Activated gamma-delta T cell treated with Interleukin-2 at 50 U/mL for 16 hours (primary cell): ENCODE results near the gene CADM2.
"Not testable (repeated sequence)": the region's sequence is repeated elsewhere in the genome, so short reads cannot be mapped to it uniquely, and the experiment has no call there.

Experiments
- DNase-seq: peaks from one replicate; pipeline ENCODE4 v3.0.0-alpha.2; 2020

The CADM2 gene

DNA sequence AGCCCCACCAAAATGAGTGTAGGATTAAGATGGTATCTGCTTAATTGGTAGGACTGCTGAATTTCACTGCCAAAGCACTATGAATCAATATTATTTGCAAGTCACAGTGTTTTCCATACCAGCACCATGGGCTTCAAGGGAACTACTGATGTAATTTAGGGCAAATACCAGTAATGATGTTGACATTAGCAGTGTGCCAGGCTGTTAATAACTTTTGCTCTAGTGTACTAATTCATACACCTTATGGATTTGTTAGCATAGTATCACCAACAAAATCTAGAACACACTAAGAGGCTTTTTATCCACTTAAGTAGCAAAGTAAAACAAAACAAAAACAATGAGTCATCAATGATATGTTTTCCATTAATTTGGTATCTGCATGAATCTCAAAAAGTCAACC, 888.2 kb downstream of the CADM2 start:
- no peak for DNase-seq

DNA sequence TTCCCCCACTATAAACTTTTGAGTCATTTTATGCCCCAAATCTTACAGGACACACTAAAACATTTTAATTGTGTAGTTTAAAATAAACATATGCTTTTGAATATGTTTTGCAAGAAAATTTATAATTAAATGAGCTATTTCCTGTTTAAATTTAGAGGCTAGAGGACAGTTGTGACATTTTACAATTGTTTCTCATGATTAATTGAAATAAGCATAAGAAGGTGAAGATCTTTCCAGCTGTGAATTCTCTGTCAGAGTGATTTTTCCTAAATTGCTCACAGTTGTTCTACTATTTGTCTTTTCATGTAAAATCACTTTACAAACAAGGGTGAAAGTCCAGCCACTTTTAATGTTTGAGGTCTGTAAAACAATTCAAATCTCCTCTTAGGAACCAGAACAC, 892.3 kb downstream of the CADM2 start:
- no peak for DNase-seq

DNA sequence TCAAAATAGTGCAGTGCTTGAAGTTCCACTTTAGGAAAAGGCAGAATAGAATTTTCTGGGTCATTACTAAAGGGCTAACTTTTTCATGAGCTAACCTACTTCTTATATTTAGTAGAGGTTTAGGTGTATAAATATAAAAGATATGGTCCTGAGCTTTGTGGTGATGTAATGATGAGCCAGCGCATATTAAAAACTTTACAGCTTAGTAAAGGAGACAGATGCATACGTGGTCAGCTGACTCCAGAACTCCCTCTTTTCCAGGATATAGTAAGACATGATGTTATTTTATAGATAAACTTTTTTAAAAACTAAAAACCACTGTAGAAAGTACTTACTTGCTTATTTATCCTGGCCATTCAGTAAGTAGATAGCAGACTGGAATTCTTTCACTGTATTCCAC, 895.0 kb downstream of the CADM2 start:
- DNase-seq: no peak

DNA sequence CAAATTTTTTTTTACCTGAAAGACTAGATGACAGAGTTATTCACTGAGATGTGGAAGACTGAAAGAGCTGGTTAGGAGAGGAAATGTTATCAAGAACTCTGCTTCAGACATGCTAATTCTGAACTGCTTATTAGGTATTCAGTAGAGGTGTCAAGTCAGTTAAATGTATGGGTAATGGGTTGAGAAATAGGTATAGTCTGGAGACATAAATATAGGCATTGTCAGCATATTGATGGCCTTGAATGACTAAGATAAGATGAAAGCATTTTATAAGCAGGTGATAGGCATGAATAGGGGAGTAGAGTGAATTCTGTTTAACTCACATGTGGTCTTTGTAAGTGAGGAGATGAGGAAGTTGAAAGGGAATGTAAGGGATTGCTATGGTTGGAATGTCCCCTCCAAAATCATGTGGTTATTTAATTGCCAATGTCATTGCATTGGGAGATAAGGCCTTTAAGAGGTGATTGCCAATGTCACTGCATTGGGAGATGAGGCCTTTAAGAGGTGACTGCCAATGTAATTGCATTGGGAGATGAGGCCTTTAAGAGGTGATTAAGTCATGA, 904.2 kb downstream of the CADM2 start:
- DNase-seq: no peak

DNA sequence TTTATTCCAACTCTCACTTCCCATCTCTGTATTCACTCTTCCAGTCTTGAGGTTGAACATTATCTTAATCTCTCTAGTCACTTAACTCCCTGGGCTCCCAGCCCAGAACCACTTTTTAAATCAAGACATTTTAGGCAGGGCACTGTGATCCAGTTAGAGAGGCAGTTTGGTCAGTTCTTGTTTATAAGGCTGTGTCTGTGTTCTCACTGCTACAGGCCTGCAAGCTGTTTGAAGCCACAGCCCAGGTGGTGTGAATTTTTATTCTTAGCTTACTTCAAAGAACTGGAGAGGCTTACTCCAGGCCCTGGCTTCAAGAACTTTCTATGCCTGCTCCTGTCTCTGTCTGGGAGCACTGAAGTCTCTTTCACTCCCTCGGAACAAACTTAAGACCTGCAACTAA, 906.1 kb downstream of the CADM2 start:
- no peak for DNase-seq

DNA sequence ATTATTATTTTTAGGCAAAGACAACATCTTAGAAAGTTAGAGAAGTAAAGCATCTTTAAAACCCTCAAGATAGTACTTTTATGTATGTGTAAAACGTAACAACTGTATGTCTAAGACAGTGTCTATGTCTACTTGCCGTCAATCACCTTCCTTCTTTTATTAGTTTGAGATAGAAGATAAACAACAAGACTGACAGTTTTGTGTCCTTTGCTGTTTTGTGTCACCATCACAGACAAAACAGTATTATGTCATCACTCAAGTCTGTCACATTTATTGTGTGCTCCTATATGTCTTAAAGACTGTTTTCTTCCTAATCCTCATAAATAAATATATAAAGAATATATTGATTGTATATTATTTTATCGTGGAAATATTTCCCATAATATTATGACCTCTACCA, 908.3 kb downstream of the CADM2 start:
- DNase-seq: no peak

DNA sequence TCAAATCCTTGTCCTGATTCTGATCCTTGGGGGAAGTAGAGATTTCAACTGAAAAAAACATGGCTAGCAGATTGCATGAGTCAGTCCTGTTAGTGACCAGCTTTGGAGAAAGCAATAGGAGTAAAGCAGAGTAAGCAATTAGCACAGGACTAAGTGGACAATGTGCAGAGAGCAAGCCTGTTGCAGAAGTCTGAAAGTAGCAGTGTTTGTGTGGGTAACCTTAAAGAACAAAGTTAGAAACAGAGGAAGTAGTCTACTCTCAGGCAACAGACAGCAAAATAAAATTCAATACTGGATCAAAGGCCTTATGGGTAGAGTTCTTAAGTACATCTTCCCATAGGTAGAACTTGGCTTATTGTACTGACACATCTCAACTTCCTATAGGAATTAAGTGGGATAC, 916.8 kb downstream of the CADM2 start:
- no peak for DNase-seq

DNA sequence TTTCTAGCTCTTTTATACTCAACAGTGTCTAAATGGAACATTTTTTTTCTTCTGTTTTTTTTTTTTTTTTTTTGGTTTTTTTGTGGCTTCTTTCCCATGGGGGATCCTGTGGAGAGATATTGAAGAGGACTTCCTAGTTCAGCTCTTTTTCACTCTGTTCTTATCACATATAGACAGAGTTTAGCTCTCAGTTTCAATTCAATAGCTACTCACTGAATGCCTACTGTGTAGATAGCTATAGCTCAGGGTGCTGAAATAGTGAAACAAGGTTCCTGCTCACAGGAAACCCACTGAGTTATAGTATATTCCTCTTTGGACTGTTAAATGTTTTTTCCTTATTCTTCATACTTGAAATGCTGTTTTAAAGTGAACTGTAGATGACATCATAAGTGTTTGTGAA, 918.8 kb downstream of the CADM2 start:
- no peak for DNase-seq

DNA sequence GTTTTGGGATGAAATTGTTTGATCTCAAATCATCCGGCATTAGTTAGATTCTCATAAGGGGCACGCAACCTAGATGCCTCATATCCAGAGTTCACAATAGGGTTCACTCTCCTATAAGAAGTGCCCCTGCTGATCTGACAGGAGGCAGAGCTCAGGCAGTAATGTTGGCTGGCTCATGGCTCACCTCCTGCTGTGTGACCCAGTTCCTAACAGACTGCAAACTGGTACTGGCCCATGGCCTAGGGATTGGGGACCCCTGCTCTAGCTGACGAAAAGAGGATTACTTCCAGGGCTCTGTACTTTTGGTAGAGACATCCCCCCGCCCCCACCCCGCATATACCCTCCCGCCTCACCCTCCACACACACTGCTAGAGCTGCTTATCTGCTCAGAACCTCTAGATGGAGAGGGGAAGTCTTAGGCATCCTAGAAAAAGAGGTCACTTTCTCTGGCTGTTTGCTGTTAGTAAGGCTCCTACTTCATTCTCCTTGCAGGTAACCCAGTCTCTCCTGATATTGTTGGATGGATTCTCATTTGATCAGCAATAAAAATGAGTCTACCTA, 923.1 kb downstream of the CADM2 start:
- DNase-seq: no peak

DNA sequence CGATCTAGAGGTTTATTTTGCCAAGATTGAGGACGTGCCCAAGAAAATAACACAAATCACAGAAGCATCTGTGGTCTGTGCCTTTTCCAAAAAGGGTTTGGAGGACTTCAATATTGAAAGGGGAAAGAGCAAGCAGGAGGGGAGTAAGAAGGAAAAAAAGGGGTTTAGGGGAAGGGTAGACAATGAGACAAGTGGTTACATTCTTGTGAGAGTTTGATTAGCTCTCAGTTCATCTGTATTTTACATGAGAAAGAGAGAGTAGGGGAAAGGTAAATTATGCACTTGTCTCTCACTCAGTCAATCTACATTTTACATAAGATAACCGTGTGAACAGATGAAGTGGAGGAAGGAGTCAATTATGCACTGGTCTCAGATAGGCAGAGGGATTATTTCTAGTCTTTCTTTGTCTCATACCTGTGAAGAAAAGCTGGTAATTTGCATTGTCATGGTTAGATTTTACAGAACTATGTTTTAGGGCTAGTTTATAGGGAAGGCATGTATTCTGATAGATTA, 931.3 kb downstream of the CADM2 start:
- no peak for DNase-seq

DNA sequence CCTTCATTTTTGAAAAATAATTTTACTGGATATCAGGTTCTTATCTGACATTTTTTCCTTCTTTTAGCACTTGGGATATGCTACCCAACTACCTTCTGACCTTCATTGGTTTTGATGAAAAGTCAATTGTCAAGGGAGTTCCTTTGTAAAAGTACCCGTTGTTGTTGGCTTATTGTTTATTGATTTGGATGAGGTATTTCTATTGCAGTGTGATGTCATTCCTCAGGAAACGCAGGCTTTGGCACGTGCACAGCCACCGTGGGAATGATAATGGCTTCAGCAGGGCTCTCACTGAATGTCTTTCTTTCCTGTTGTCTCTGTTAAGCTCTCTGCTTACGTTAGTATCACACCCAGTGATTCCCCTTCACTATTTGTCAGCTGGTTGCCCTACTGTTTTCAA, 944.6 kb downstream of the CADM2 start:
- no peak for DNase-seq

DNA sequence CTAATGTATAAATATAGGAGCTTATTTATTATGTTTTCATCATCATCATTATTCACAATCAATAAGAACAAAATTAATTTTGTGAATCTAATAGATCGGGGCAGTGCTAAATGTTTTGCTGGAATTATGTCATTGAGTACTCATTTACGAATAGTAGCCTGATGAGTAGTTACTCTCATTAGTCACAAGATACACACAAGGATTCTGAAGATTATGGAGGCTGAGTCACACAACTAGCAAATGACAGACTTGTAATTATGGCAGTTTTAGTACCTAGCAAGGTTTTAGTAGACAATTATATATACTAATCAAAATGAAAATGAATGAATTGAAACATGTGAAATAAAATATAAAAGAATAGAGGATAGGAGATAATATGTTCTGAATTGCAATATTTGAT, 954.2 kb downstream of the CADM2 start:
- DNase-seq: no peak

DNA sequence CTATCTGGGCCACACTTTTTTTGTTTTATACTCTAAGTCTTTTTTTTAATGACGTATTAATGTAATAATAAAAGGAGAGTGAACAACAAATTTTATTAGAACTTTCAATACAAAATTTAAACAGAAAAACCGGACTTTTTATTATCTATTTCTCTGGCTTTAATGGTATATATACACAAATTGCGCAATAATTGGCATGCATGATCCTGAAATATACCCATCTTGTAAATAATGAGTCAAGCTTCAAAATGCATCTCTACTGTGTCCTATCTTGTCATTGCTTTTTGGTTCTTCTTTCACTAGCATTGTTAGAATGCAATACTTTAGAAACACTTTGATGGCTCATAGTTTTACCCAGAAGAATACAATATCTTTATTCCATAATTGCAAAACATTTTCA, 963.6 kb downstream of the CADM2 start:
- no peak for DNase-seq

DNA sequence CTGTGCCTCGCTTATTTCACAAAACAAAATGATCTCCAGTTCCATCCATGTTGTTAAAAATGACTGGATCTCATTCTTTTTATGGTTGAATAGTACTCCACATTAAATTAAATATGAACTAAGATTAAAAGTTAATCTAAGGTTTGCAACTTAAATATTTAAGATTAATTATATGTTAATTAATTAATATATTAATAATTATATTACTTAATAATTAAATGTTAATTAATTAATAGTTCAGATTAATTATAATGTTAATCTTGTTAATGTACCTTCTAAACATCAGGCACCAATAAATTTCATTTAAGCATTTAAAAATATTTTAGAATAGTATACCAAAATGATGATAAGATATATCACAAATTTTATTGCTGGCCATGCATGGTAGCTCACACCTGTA, 971.9 kb downstream of the CADM2 start:
- DNase-seq: no peak

DNA sequence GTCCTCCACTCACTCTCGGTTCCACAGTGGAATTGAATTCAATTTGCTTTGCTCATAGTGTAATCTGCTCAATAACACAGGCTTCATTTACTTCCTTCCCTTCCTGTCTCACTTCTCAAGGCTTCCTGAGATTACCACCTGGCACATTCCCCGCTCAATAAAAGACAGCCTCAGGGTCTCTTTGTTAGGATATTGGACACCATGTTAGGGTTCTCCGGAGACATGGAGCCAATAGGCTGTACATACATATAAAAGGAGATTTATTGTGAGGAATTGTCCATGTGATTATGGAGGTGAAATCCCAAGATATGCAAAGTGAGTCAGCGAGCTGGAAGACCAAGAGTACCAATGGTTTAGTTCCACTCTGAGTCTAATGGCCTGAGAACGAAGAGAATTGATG, 974.5 kb downstream of the CADM2 start:
- no peak for DNase-seq

DNA sequence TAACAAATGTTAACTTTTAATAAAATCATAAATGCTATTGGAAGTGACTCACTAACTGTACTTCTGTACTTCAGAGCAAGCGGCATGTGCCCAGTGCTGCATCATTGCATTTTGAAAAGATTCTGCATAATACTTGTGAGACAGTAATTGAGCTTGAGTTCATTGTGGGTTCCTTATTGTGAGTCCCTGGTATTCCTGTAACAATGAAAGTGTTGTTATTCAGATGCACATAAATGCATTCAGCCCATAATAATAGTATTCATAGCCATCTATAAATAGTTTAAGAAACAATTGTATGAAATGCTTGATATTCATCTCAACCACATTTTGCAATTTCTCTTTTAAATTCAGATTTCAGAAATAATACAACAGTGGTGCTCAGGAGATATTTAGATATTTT, 976.4 kb downstream of the CADM2 start:
- DNase-seq: no peak

DNA sequence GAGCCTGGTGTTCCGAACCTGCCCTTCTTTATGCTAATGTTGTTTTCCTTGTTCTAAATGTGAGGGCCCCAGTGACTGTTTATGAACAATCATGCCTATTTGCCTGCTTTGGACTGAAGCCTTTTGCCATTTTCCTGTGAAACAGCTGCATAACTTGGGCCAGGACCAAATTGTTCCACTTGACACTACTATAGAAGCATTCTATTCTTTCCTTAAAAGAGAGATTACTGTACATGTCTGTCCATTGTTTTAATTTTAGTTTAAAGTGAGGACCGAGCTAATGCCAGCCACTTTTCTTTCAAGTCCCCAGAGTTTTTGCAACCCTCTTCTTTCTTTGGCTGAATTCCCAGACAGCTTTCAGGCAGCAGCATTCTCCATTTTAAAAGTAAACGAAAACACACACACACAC, 980.3 kb downstream of the CADM2 start:
- DNase-seq: no peak

DNA sequence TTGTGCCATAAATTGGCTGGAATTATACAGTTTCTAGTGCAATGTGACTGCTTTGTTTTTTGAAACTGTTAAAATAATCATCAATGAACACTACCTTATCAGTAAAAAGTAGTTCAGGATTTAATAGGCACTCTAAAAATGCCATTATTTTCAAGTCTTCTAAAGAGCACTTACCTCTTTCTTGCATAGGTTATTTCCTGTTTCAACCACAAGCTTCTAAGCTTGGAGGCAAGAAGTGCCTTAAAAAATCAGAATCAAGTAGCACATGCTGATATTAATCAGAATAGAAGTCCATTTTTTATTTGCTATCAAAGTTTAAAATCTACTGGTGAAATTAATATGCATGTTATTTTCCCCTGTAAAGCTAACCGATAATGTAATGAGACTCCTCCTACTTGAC, 991.6 kb downstream of the CADM2 start:
- no peak for DNase-seq

DNA sequence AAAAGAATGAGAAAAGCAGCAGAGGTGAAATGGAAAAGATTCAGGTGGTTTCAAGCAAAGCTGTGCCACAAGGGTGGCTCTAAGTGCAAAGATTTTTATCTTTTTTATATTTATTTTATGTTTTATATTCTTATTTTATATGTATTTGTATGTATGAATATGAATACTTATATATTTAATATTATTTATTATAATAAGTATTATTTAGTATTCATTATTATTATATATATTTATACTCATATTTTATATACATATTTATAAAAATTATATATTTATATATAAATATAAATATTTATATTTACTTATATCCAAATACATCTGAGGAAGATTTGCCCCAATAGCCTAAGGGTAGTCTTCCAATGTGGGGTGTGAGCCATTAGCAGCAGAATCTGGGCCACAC, 1002.0 kb downstream of the CADM2 start:
- no peak for DNase-seq

DNA sequence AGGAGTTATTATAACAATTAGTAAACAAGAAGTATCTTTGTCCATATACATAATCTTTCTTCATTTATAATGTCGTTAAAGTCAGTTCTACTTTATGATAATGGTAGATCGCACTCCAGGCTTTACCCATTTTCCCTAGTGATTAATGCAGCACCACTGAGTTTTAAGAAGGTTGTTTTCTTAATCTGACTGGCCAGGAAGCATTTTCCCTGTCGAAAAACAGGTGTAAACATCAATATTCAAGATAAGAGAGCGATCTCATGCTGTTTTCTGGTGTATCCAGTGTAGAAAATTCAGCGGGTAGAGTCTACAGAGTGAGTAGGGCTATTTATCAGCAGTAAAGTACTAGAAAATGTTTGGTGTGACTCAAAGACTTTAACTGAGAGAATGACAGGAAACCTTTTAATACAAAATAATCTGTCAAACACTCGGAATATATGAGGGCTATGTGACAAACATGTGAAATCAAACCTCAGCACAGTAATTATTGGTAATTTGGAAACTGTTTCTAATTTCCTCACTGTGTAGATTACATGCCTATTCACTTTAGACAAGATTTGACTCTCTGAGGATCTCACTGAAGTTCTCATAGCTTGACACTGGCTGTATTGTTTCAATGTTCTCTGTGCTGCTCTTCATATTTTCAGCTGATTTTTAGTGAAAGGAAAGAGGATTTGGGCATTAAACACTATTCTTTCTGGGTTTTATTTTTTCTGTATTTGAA, 1019.0 kb downstream of the CADM2 start:
- DNase-seq: no peak

DNA sequence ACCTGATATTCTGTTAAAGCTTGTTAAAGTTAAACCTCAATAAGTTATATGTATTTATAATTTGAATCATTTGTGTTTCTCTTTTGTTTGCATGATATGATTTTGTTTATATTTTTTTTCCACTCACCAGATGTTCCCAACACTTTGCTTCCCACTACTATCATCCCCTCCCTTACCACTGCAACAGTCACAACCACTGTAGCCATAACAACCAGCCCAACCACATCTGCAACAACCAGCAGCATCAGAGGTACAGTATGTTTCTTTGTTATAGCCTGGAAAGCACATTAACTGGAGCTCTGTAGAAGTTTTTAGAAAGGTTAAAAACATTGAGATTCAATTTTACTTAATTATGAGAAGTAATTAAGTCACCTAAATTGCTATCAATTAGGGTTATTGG, 1020.2 kb downstream of the CADM2 start:
- DNase-seq: no peak

DNA sequence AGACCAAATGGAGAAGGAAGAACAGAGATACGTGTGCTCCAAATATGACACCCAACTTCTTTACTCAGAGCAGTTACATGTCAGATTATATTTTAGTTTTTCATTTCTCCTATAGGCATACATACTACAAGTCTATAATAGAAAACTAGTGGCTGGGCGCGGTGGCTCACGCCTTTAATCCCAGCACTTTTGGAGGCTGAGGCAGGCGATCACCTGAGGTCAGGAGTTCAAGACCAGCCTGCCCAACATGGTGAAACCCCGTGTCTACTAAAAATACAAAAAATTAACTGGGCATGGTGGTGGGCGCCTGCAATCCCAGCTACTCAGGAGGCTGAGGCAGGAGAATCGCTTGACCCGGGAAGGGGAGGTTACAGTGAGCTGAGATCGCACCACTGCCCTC, 1030.8 kb downstream of the CADM2 start:
- not testable (repeated sequence) for DNase-seq

DNA sequence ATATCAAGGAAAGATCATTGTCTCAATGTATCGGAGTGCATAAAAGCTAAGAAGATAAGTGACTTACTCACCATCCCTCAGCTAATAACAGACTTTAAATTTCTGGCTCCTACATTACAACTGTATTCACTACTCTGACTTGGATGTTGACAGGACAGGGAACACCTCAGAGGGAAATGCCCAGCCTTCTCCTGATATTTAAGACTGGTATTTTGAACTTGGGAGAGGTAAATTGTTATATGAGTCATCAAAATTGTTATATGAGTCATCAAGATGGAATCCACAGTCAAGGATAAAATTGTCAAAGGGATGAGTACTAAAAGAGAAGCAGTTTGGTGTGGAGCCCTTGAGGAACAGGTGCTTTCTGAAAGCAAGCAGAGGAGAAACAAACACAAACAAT, 1070.8 kb downstream of the CADM2 start:
- DNase-seq: no peak

DNA sequence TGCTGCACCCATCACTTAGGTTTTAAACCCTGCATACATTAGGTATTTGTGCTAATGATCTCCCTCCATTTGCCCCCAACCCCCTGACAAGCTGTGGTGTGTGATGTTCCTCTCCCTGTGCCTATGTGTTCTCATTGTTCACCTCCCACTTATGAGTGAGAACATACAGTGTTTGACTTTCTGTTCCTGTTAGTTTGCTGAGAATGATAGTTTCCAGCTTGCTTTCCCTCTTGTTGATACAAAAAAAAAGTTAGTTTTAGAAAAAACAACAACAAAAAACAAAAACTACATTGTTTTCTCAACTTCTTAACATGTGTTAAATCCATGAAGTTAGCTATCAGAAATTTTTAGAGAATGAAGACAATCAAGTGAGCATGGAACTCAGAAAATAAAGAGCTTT, 1079.1 kb downstream of the CADM2 start:
- DNase-seq: no peak
